GM12874 (cell line): ENCODE measurements around the gene ZBTB33.

ENCODE experiments used
- TF ChIP-seq, protein P1 (sequence below): IDR thresholded peaks from 2 replicates; pipeline ENCODE4 v1.5.1; 2011; ENCODE audit warnings: low read depth, mild to moderate bottlenecking, control low read depth, low read length, moderate library complexity; ENCODE audit not compliant: insufficient read depth

The ZBTB33 gene, protein sequence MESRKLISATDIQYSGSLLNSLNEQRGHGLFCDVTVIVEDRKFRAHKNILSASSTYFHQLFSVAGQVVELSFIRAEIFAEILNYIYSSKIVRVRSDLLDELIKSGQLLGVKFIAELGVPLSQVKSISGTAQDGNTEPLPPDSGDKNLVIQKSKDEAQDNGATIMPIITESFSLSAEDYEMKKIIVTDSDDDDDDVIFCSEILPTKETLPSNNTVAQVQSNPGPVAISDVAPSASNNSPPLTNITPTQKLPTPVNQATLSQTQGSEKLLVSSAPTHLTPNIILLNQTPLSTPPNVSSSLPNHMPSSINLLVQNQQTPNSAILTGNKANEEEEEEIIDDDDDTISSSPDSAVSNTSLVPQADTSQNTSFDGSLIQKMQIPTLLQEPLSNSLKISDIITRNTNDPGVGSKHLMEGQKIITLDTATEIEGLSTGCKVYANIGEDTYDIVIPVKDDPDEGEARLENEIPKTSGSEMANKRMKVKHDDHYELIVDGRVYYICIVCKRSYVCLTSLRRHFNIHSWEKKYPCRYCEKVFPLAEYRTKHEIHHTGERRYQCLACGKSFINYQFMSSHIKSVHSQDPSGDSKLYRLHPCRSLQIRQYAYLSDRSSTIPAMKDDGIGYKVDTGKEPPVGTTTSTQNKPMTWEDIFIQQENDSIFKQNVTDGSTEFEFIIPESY

DNA sequence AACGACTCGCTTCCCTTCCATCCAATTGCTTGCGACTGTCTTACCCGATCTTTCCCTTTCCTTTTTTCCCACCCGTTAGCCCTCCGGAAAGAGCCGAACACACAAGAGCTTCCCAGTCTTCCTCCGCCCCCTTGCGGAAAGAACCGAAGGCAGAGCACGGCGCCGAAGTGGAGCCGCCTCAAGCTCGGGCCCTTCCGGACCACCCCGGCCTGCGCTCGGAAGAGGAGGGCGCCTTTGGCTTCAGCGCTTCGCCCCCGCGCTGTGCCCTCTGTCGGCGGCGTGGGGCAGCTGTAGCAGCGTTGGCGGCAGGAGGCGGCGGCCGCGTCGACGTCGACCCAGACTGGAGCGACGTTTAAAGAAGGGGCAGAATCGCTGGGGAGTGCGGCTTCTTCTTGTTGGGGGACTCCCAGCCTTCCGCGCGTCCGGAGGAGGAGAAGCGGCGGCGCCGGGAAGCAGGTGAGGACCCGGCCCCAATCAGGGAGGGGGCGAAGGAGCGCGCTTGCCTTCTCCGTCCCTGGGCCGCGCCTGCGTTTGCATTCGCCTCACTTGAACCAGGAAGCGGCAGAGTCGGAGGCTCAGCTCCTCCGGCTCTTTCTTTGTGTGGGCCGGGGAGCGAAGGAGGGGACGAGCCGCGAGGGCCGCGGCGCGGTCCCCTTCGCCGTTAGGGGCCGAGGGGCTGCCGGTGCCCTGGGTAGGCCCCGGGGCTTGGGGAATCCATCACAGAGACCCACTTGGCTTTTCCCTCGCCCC lies at the start of gene ZBTB33:
Gene ZBTB33, plus strand, starts transcription at position 291 of the 750 bp plus-strand sequence. CDS start 2,604 bp downstream, outside the sequence.
- TF ChIP-seq, protein P1, sequence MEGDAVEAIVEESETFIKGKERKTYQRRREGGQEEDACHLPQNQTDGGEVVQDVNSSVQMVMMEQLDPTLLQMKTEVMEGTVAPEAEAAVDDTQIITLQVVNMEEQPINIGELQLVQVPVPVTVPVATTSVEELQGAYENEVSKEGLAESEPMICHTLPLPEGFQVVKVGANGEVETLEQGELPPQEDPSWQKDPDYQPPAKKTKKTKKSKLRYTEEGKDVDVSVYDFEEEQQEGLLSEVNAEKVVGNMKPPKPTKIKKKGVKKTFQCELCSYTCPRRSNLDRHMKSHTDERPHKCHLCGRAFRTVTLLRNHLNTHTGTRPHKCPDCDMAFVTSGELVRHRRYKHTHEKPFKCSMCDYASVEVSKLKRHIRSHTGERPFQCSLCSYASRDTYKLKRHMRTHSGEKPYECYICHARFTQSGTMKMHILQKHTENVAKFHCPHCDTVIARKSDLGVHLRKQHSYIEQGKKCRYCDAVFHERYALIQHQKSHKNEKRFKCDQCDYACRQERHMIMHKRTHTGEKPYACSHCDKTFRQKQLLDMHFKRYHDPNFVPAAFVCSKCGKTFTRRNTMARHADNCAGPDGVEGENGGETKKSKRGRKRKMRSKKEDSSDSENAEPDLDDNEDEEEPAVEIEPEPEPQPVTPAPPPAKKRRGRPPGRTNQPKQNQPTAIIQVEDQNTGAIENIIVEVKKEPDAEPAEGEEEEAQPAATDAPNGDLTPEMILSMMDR, result peak; percentile 70

- TF ChIP-seq, protein P1, result no peak
These were observed 49.8 kb upstream of the ZBTB33 start for GRCh38 chrX:120200851-120201250.

GRCh38 chrX:120205816-120206753 lies 44.5 kb upstream of the ZBTB33 start:
- TF ChIP-seq, protein P1, result no peak

DNA sequence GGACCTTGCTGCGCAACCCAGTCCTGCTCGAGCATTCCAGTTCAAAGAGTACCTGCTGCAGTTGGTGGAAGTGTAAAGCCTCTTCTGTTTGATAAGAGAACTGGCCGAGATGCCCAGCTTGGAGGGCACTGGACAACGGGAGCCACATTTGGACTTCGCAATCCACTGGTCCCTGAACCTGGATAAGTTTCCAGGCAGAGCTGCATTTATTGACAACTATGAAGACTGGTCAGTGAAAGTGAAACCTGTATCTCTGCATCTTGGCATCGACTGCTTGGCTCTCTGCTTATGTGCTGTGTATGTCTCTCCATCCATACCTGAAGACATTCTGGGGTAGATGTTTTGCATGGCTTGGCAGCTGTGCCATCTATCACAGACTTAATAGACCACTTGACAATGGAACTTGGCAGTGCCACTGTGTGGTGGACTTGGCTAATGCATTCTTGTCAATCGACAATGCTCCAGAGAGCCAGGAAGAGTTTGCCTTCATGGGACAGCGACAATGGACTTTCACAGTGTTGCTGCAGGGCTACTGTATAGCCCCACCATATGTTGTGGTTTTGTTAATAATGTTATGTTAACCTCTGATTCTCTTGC lies 43.5 kb upstream of the ZBTB33 start:
- TF ChIP-seq, protein P1, result no peak

DNA sequence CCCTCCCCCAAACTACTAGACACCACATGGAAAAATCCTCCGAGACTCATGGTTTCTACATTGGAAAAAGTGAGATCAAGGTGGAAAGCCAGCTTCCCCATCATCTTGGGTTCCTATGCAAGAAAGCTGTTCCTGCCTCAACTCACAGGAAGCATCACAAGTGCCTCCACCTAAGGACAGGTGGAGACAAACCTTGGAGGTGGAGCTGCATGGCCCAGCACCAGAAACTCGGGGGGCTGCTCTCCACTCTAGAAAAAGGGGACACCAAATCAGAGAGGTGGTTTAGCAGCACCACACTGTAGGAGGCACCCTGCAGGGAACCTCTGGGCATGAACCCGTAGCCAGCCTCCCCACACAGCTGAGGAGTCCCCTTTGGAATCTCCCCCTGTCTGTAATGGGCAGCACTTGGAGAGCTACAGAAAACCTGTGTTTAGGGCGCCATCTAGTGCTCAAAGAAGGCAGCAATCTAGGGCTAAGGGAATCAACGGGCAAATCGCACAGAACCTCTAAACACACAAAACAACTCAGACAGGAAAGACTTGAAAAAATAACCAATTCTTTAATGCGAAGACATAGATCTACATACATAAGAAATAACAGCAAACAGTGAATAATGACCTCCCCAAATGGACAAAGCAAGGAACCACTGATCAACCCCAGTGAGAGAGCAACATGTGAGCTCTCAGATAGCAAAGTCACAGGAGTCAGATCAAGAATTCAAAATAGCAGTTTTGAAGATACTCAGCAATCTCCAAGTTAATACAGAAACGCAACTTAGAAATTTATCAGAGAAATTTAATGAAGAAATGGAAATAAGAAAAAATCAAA lies 37.0 kb upstream of the ZBTB33 start:
- TF ChIP-seq, protein P1, result peak; percentile 58

GRCh38 chrX:120223374-120223773 lies 27.2 kb upstream of the ZBTB33 start:
- TF ChIP-seq, protein P1, result no peak
